ENCODE results near the gene GUCY1A2. TPM values are rescaled to one million over a fixed set of nuclear protein-coding genes. Genes with fewer than 3 reads are reported as not detected.
A peak's percentile ranks its signal among the peaks of the same experiment; 100 is the strongest.

GUCY1A2 gene
- total RNA-seq, 1 donor from 2014 or later = 17.8 TPM

DNA sequence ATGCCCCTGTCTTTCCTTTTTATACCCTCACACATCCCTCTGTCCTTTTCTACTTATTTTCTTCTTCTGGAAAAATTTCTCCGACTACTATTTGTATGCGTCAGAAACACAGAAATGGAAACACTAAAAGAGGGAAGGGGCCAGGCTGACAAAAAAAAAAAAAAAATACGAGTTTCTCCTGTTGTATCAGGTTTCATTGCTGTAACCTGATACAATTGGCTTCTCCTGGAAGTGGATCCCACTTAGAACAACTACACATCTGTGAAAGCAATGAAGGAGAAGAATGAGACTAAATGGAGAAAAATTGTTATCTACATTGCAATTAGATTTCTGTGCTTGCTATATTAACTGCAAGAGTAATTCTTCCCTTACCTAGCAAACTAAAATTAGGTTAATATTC, 393.9 kb downstream of the GUCY1A2 start:
- no peaks in the 10 kb centered on the region for H3K79me2 ChIP-seq (ENCODE audit: insufficient read depth, low read length)
- no peak overlapping the region for H3K27ac ChIP-seq (ENCODE audit: low read depth, low read length)
- no peak overlapping the region for H2AFZ ChIP-seq (ENCODE audit: low read depth, low read length)
- Mint-ChIP-seq H3K27me3 (ENCODE audit: low read depth, unreplicated experiment) (no peaks in the 10 kb centered on the region), H3K36me3 (ENCODE audit: low read depth, unreplicated experiment) (no peaks in the 10 kb centered on the region), H3K4me3 (ENCODE audit: unreplicated experiment) (no peak overlapping the region), H3K9me3 (ENCODE audit: unreplicated experiment) (peaks cover 5% of the 10 kb centered on the region), H3K27ac (ENCODE audit: unreplicated experiment) (no peak overlapping the region), H3K4me1 (ENCODE audit: low read depth, unreplicated experiment) (peaks cover 19% of the 10 kb centered on the region)
- H4K20me1 ChIP-seq (ENCODE audit: insufficient read depth, low read length) = no peaks in the 10 kb centered on the region
- no peak for FAIRE-seq
- TF ChIP-seq, protein P1, sequence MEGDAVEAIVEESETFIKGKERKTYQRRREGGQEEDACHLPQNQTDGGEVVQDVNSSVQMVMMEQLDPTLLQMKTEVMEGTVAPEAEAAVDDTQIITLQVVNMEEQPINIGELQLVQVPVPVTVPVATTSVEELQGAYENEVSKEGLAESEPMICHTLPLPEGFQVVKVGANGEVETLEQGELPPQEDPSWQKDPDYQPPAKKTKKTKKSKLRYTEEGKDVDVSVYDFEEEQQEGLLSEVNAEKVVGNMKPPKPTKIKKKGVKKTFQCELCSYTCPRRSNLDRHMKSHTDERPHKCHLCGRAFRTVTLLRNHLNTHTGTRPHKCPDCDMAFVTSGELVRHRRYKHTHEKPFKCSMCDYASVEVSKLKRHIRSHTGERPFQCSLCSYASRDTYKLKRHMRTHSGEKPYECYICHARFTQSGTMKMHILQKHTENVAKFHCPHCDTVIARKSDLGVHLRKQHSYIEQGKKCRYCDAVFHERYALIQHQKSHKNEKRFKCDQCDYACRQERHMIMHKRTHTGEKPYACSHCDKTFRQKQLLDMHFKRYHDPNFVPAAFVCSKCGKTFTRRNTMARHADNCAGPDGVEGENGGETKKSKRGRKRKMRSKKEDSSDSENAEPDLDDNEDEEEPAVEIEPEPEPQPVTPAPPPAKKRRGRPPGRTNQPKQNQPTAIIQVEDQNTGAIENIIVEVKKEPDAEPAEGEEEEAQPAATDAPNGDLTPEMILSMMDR (IDR thresholded peaks at IDR 0.05; ENCODE audit: insufficient read depth, low read depth, low read length) = no peak
- TF ChIP-seq EZH2 (IDR thresholded peaks at IDR 0.05; ENCODE audit: insufficient read depth, low read length) = no peak
- H3K27me3 ChIP-seq (ENCODE audit: insufficient read depth, low read length) = no peaks in the 10 kb centered on the region
- no peaks in the 10 kb centered on the region for H3K9me3 ChIP-seq (ENCODE audit: insufficient read depth, low read depth, low read length)
- peak; percentile 15 for DNase-seq (ENCODE audit: low read depth)
- H3K9ac ChIP-seq (ENCODE audit: low read length) = no peak overlapping the region
- no peaks in the 10 kb centered on the region for H3K36me3 ChIP-seq (ENCODE audit: insufficient read depth, low read length)
- H3K4me3 ChIP-seq (ENCODE audit: insufficient read depth, low read depth, low read length) = no peak overlapping the region
- H3K4me1 ChIP-seq (ENCODE audit: insufficient read depth, low read length) = no peaks in the 10 kb centered on the region
- no peak overlapping the region for H3K4me2 ChIP-seq (ENCODE audit: low read length)

Measured in astrocyte (in vitro differentiated cells and primary cell).